RWPE1 (cell line): ENCODE data around the gene SCP2.

Source experiments
- CTCF ChIA-PET: fragments of 350-600 bp; sonication (Branson Sonifier 250); formaldehyde crosslinking; extraction: SDS; loops from one replicate; lab custom pipeline; 2021; lab: Yijun Ruan, JAX
- POLR2A ChIA-PET: fragments of 400-600 bp; formaldehyde crosslinking; extraction: SDS; loops from one replicate; lab custom pipeline; 2020; ENCODE audit warnings: antibody characterized with exemption; ENCODE audit not compliant: low non-redundant PET; lab: Yijun Ruan, JAX
- DNase-seq: peaks from one replicate; pipeline ENCODE4 v3.0.0; 2012; ENCODE audit warnings: low spot score
- H3K27ac ChIP-seq: fragments of 450-650 bp; 2 replicates; pipeline ENCODE4 v1.5.1; 2017
- CTCF ChIP-seq: fragments of 450-650 bp; conservative IDR thresholded peaks from 2 replicates; pipeline ENCODE4 v1.5.1; 2017; ENCODE audit warnings: low read depth, mild to moderate bottlenecking

Gene SCP2

GRCh38 chr1:52915211-52915854 is 11.7 kb upstream of the SCP2 start:
- no peak for DNase-seq
- H3K27ac ChIP-seq = no peak overlapping the region
- CTCF ChIA-PET = interaction anchor here (0.6 kb wide), 1 partner anchor 119 kb away, joined by 3 read pairs; no protein-coding TSS in a partner anchor
- POLR2A ChIA-PET = no interaction called here
- no peak for TF ChIP-seq CTCF

- ChIA-PET POLR2A (no interaction called here), CTCF (interaction anchor here (0.6 kb wide), 1 partner anchor 120 kb away, joined by 3 read pairs; no protein-coding TSS in a partner anchor)
- no peak for DNase-seq
- H3K27ac ChIP-seq = no peak overlapping the region
- no peak for TF ChIP-seq CTCF
Measured at GRCh38 chr1:52915855-52916220, 11.2 kb upstream of the SCP2 start.

- POLR2A ChIA-PET = no interaction called here
- H3K27ac ChIP-seq = no peak overlapping the region
- CTCF ChIA-PET = interaction anchor here (0.6 kb wide), 1 partner anchor 120 kb away, joined by 3 read pairs; no protein-coding TSS in a partner anchor
- no peak for TF ChIP-seq CTCF
- DNase-seq = no peak
Measured at GRCh38 chr1:52916241-52916975, 10.7 kb upstream of the SCP2 start.

GRCh38 chr1:52917156-52917555 is 9.9 kb upstream of the SCP2 start:
- ChIA-PET CTCF (no interaction called here), POLR2A (interaction anchor here (0.6 kb wide), 1 partner anchor 50 kb away, joined by 4 read pairs; no protein-coding TSS in a partner anchor)
- no peak for TF ChIP-seq CTCF
- no peak overlapping the region for H3K27ac ChIP-seq
- DNase-seq = no peak

GRCh38 chr1:52917581-52917980 is 9.5 kb upstream of the SCP2 start:
- ChIA-PET CTCF (no interaction called here), POLR2A (interaction anchor here (0.6 kb wide), 1 partner anchor 50 kb away, joined by 4 read pairs; no protein-coding TSS in a partner anchor)
- H3K27ac ChIP-seq = no peak overlapping the region
- no peak for DNase-seq
- TF ChIP-seq CTCF = no peak

GRCh38 chr1:52918201-52918600 is 8.9 kb upstream of the SCP2 start:
- ChIA-PET POLR2A (no interaction called here), CTCF (interaction anchor here (1.0 kb wide), 1 partner anchor 22 kb away, joined by 4 read pairs; no protein-coding TSS in a partner anchor)
- H3K27ac ChIP-seq = no peak overlapping the region
- no peak for DNase-seq
- no peak for TF ChIP-seq CTCF
